ENCODE measurements around the gene METTL22. TPM values are rescaled to one million over a fixed set of nuclear protein-coding genes. Genes with fewer than 3 reads are reported as not detected.

Gene METTL22
- total and polyA plus RNA-seq, 8 donors = 8.8 to 186 (median 23.4) TPM

GRCh38 chr16:8585857-8586256, 35.6 kb upstream of the METTL22 start:
- peaks cover 4 to 54% (median 35%) of the 10 kb centered on the region in 3 donors for H3K27me3 ChIP-seq
- peaks cover 8 to 17% (median 14%) of the 10 kb centered on the region in 4 donors for H3K4me1 ChIP-seq
- H3K4me3 ChIP-seq = no peak overlapping the region
- no peaks in the 10 kb centered on the region for H3K36me3 ChIP-seq
- no peak for DNase-seq
- no peak overlapping the region for H3K27ac ChIP-seq
- H3K9me3 ChIP-seq = no peaks in the 10 kb centered on the region
- TF ChIP-seq POLR2AphosphoS5 (IDR thresholded peaks at IDR 0.05) = no peak
- TF ChIP-seq CTCF (IDR thresholded peaks at IDR 0.05) = no peak
- no peak for TF ChIP-seq EP300 (IDR thresholded peaks at IDR 0.05)
- TF ChIP-seq POLR2A (IDR thresholded peaks at IDR 0.05) = no peak
- WGBS, 5 donors = 80 to 91% (median 87%) methylated on average over 3 of the region's 3 CpGs
- intact Hi-C loops (cut with DNase I; ENCODE audit: low total_unique reads) = no loop called here

GRCh38 chr16:8587065-8587464, 34.4 kb upstream of the METTL22 start:
- Histone ChIP-seq H3K27ac (no peak overlapping the region), H3K4me1 (peaks cover 8 to 17% (median 14%) of the 10 kb centered on the region in 4 donors), H3K4me3 (no peak overlapping the region), H3K36me3 (no peaks in the 10 kb centered on the region), H3K9me3 (no peaks in the 10 kb centered on the region), H3K27me3 (peaks cover 4 to 66% (median 42%) of the 10 kb centered on the region in 3 donors)
- TF ChIP-seq EP300 (IDR thresholded peaks at IDR 0.05) (no peak), POLR2AphosphoS5 (IDR thresholded peaks at IDR 0.05) (no peak), CTCF (IDR thresholded peaks at IDR 0.05) (no peak), POLR2A (IDR thresholded peaks at IDR 0.05) (no peak)
- DNase-seq = no peak
- intact Hi-C loops (cut with DNase I; ENCODE audit: low total_unique reads) = no loop called here

GRCh38 chr16:8588682-8589056, 32.8 kb upstream of the METTL22 start:
- H3K27me3 ChIP-seq = peaks cover 4 to 81% (median 48%) of the 10 kb centered on the region in 3 donors
- intact Hi-C loops (cut with DNase I; ENCODE audit: low total_unique reads) = no loop called here
- H3K4me3 ChIP-seq = no peak overlapping the region
- no peaks in the 10 kb centered on the region for H3K36me3 ChIP-seq
- H3K27ac ChIP-seq = no peak overlapping the region
- TF ChIP-seq CTCF (IDR thresholded peaks at IDR 0.05) (no peak), POLR2AphosphoS5 (IDR thresholded peaks at IDR 0.05) (no peak), POLR2A (IDR thresholded peaks at IDR 0.05) (no peak), EP300 (IDR thresholded peaks at IDR 0.05) (no peak)
- WGBS, 5 donors = 2 to 12% (median 7%) methylated on average over 9 of the region's 9 CpGs
- no peak for DNase-seq
- peaks cover 8 to 17% (median 14%) of the 10 kb centered on the region in 4 donors for H3K4me1 ChIP-seq
- peaks cover 0 to 6% (median 0%) of the 10 kb centered on the region in 4 donors for H3K9me3 ChIP-seq

- 0 to 3% (median 2%) methylated on average over 18 to 64 of the region's 64 CpGs for WGBS, 5 donors
- DNase-seq = no peak
- peaks cover 4 to 81% (median 48%) of the 10 kb centered on the region in 3 donors for H3K27me3 ChIP-seq
Measured at GRCh38 chr16:8589057-8589899, 32.2 kb upstream of the METTL22 start.

More at GRCh38 chr16:8589057-8589899, 32.2 kb upstream of the METTL22 start:
- Histone ChIP-seq H3K9me3 (peaks cover 0 to 6% (median 0%) of the 10 kb centered on the region in 4 donors), H3K36me3 (no peaks in the 10 kb centered on the region), H3K4me1 (peaks cover 8 to 17% (median 14%) of the 10 kb centered on the region in 4 donors), H3K4me3 (peak overlapping the region in 3 of 4 donors; percentile 6 to 23 (median 18)), H3K27ac (no peak overlapping the region)
- intact Hi-C loops (cut with DNase I; ENCODE audit: low total_unique reads) = no loop called here
- TF ChIP-seq EP300 (IDR thresholded peaks at IDR 0.05) (no peak), POLR2AphosphoS5 (IDR thresholded peaks at IDR 0.05) (no peak), CTCF (IDR thresholded peaks at IDR 0.05) (no peak), POLR2A (IDR thresholded peaks at IDR 0.05) (no peak)
